ENCODE data around the gene CCR7. TPM values are rescaled to one million over a fixed set of nuclear protein-coding genes. Genes with fewer than 3 reads are reported as not detected.

Gene CCR7
- polyA plus RNA-seq, 1 of the 3 experiments (the other 2 are of a cell fraction): not detected

- no peak overlapping the region for H3K9ac ChIP-seq
- H4K20me1 ChIP-seq (ENCODE audit: insufficient read depth): no peaks in the 10 kb centered on the region
- H3K4me2 ChIP-seq: no peak overlapping the region
- 61% methylated on average over 6 of the region's 6 CpGs for WGBS (ENCODE audit: low lambda C conversion rate)
- no peaks in the 10 kb centered on the region for H3K9me3 ChIP-seq
- no peaks in the 10 kb centered on the region for H3K36me3 ChIP-seq (replicated peaks in 1 of 2; ENCODE audit: control insufficient read depth in 1 of 2, insufficient read depth in 2 of 2, low read length in 1 of 2)
- H3K79me2 ChIP-seq (ENCODE audit: insufficient read depth): no peaks in the 10 kb centered on the region
- POLR2A ChIA-PET: interaction anchor here (0.8 to 3.0 kb wide), 6 partner anchors 8 to 195 kb away, joined by 3 to 12 read pairs (median 4); no protein-coding TSS in a partner anchor
- peaks cover 2% of the 10 kb centered on the region for H3F3A ChIP-seq (replicated peaks; ENCODE audit: insufficient read depth)
- no peaks in the 10 kb centered on the region for H3K9me2 ChIP-seq
- peaks cover under 1% of the 10 kb centered on the region; the same call in 1 of the 2 replicates for H3K27me3 ChIP-seq (ENCODE audit: insufficient read depth)
- no peak overlapping the region for H3K4me3 ChIP-seq (ENCODE audit: low read depth in 2 of 2, low read length in 1 of 2)
- no peak for DNase-seq
- CTCF ChIA-PET: interaction anchor here (0.9 to 16.9 kb wide), 13 partner anchors 8 to 991 kb away, joined by 3 to 381 read pairs (median 18); partner anchors contain the start of genes GJD3 and IGFBP4
- no peak for TF ChIP-seq PBX3 (IDR thresholded peaks at IDR 0.05)
- TF ChIP-seq FOXJ3 (CRISPR knock-in tag; IDR thresholded peaks at IDR 0.05): no peak
- TF ChIP-seq EZH2phosphoT487 (IDR thresholded peaks at IDR 0.05; ENCODE audit: borderline replicate concordance, low read depth): no peak
- TF ChIP-seq, protein P1, sequence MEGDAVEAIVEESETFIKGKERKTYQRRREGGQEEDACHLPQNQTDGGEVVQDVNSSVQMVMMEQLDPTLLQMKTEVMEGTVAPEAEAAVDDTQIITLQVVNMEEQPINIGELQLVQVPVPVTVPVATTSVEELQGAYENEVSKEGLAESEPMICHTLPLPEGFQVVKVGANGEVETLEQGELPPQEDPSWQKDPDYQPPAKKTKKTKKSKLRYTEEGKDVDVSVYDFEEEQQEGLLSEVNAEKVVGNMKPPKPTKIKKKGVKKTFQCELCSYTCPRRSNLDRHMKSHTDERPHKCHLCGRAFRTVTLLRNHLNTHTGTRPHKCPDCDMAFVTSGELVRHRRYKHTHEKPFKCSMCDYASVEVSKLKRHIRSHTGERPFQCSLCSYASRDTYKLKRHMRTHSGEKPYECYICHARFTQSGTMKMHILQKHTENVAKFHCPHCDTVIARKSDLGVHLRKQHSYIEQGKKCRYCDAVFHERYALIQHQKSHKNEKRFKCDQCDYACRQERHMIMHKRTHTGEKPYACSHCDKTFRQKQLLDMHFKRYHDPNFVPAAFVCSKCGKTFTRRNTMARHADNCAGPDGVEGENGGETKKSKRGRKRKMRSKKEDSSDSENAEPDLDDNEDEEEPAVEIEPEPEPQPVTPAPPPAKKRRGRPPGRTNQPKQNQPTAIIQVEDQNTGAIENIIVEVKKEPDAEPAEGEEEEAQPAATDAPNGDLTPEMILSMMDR (IDR thresholded peaks at IDR 0.05): no peak
- no peak for TF ChIP-seq GATA2 (CRISPR knock-in tag; IDR thresholded peaks at IDR 0.05)
- no peak for TF ChIP-seq GABPA (IDR thresholded peaks at IDR 0.05; ENCODE audit: low read depth)
- no peak for TF ChIP-seq ZBTB33 (IDR thresholded peaks at IDR 0.05; ENCODE audit: borderline replicate concordance, low read depth)
- TF ChIP-seq USF2 (IDR thresholded peaks at IDR 0.05; ENCODE audit: borderline replicate concordance, low read depth, low read length): no peak
- no peak for TF ChIP-seq USF1 (IDR thresholded peaks at IDR 0.05; ENCODE audit: borderline replicate concordance, low read depth)
- TF ChIP-seq EP300 (IDR thresholded peaks at IDR 0.05; ENCODE audit: borderline replicate concordance in 1 of 2, low read depth in 1 of 2, low read length in 1 of 2): no peak
- no peak for TF ChIP-seq TEAD4 (IDR thresholded peaks at IDR 0.05; ENCODE audit: borderline replicate concordance, insufficient read depth)
- no peak for TF ChIP-seq SIN3A (IDR thresholded peaks at IDR 0.05; ENCODE audit: borderline replicate concordance, low read depth, low read length)
- no peak for TF ChIP-seq CHD2 (IDR thresholded peaks at IDR 0.05; ENCODE audit: low read length, partially characterized antibody)
- no peak for TF ChIP-seq TCF12 (IDR thresholded peaks at IDR 0.05)
- no peak overlapping the region for H2AFZ ChIP-seq (ENCODE audit: low read depth)
- H3K27ac ChIP-seq (ENCODE audit: low read depth in 2 of 2, low read length in 1 of 2): peak overlapping the region in 1 of 2 experiments; percentile 68; a peak in 2 of 4 replicates
- H3K4me1 ChIP-seq (ENCODE audit: control insufficient read depth in 1 of 2, insufficient read depth in 2 of 2, low read depth in 1 of 2, low read length in 1 of 2): peaks cover 2 to 64% of the 10 kb centered on the region in 2 experiments; a peak in 2 of 4 replicates
Observed at GRCh38 chr17:40557531-40558299, 7.6 kb downstream of the CCR7 start.

Data from SK-N-SH (cell line).